Measurements from ENCODE around the gene PCSK7.
"Not testable (repeated sequence)": the region's sequence is repeated elsewhere in the genome, so short reads cannot be mapped to it uniquely, and the experiment has no call there.

The PCSK7 gene

GRCh38 chr11:117231842-117232091 lies at the start of gene PCSK7:
Gene PCSK7 (minus strand): TSS chr11:117232073. CDS start chr11:117229844, 2,229 bp downstream.
- DNase-seq (ENCODE audit: low spot score): no peak
- no peak for TF ChIP-seq CTCF (IDR thresholded peaks at IDR 0.05)

GRCh38 chr11:117281159-117281558 lies 49.3 kb upstream of the PCSK7 start:
- no peak for DNase-seq (ENCODE audit: low spot score)
- no peak overlapping the region for H3K4me3 ChIP-seq
- TF ChIP-seq CTCF (IDR thresholded peaks at IDR 0.05): no peak
- no peak overlapping the region for H3K27ac ChIP-seq

More at GRCh38 chr11:117231842-117232091, at the start of gene PCSK7:
- H3K4me3 ChIP-seq: peak within 1 kb of the TSS; percentile 89
- peak within 1 kb of the TSS; percentile 83 to 96 for H3K27ac ChIP-seq

- TF ChIP-seq CTCF (IDR thresholded peaks at IDR 0.05): no peak
- no peak for DNase-seq (ENCODE audit: low spot score)
These were observed 48.0 kb upstream of the PCSK7 start for GRCh38 chr11:117279711-117280376.

GRCh38 chr11:117278347-117278746 lies 46.5 kb upstream of the PCSK7 start:
- H3K27ac ChIP-seq: no peak overlapping the region
- no peak for DNase-seq (ENCODE audit: low spot score)
- H3K4me3 ChIP-seq: no peak overlapping the region
- no peak for TF ChIP-seq CTCF (IDR thresholded peaks at IDR 0.05)

More at GRCh38 chr11:117279711-117280376, 48.0 kb upstream of the PCSK7 start:
- Histone ChIP-seq H3K4me3 (no peak overlapping the region), H3K27ac (no peak overlapping the region)

- no peak for TF ChIP-seq CTCF (IDR thresholded peaks at IDR 0.05)
- no peak overlapping the region for H3K4me3 ChIP-seq
- no peak overlapping the region for H3K27ac ChIP-seq
- DNase-seq (ENCODE audit: low spot score): no peak
These were observed 41.8 kb upstream of the PCSK7 start for GRCh38 chr11:117273550-117274289.

- not testable (repeated sequence) for DNase-seq (ENCODE audit: low spot score); H3K27ac ChIP-seq; H3K4me3 ChIP-seq
These were observed 40.3 kb upstream of the PCSK7 start for GRCh38 chr11:117272175-117272574.

- no peak for TF ChIP-seq CTCF (IDR thresholded peaks at IDR 0.05)
- no peak for DNase-seq (ENCODE audit: low spot score)
- no peak overlapping the region for H3K27ac ChIP-seq
These were observed 39.3 kb upstream of the PCSK7 start for GRCh38 chr11:117271208-117271607.

More at GRCh38 chr11:117271208-117271607, 39.3 kb upstream of the PCSK7 start:
- no peak overlapping the region for H3K4me3 ChIP-seq

Data from coronary artery (tissue), 2 donors.